ENCODE data around the gene ZFYVE9.

- TF ChIP-seq ELK1 (IDR thresholded peaks at IDR 0.05; ENCODE audit: borderline replicate concordance, low read depth, low read length): no peak
- no peak for TF ChIP-seq CTCF (conservative IDR thresholded peaks at IDR 0.05; ENCODE audit: low read depth, low read length)
- no peak for TF ChIP-seq NFE2L2 (IDR thresholded peaks at IDR 0.05; ENCODE audit: low read depth, low read length)
- TF ChIP-seq CHD1 (IDR thresholded peaks at IDR 0.05; ENCODE audit: low read depth, low read length): no peak
- TF ChIP-seq MAFK (IDR thresholded peaks at IDR 0.05; ENCODE audit: low read depth, low read length): no peak
- TF ChIP-seq USF2 (IDR thresholded peaks at IDR 0.05; ENCODE audit: low read depth, low read length): no peak
- no peak for TF ChIP-seq POLR2A (IDR thresholded peaks at IDR 0.05; ENCODE audit: low read depth, low read length)
- no peak for TF ChIP-seq SMC3 (IDR thresholded peaks at IDR 0.05; ENCODE audit: low read depth, low read length)
- no peak for TF ChIP-seq CEBPB (IDR thresholded peaks at IDR 0.05; ENCODE audit: low read depth, low read length)
- no peak for TF ChIP-seq MXI1 (IDR thresholded peaks at IDR 0.05; ENCODE audit: borderline replicate concordance, low read depth, low read length)
- no peak for TF ChIP-seq RFX5 (IDR thresholded peaks at IDR 0.05; ENCODE audit: low read depth, low read length)
Observed at GRCh38 chr1:52140633-52141512, 1.0 kb upstream of the ZFYVE9 start.

All from IMR-90 (cell line).